HG03196 (cell line): ENCODE measurements around the gene UBR2.
"Not testable (repeated sequence)": the region's sequence is repeated elsewhere in the genome, so short reads cannot be mapped to it uniquely, and the experiment has no call there.

Experiments used
- ATAC-seq: cut with Tn5 transposase; IDR thresholded peaks from one replicate; pipeline ENCODE4 v1.9.1; 2021; ENCODE audit not compliant: unreplicated experiment

The UBR2 gene

GRCh38 chr6:42555477-42556457 lies 8.1 kb upstream of the UBR2 start:
- no peak for ATAC-seq

DNA sequence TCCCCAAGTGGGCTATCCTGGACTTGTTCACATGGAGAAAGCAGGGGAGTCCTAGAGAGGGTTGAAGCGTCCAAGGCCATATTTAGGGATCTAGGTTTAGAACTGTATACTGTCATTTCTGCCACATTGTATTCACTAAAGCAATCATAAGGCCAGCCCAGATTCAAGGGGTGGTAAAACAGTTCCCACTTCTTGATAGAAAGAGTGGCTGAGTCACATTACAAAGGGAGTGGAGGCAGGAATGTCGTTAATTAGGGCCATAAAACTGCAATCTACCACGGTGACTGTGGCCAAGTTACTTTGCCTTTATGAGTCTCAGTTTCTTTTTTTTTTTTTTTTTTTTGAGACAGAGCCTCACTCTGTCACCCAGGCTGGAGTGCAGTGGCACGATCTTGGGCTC lies 7.4 kb upstream of the UBR2 start:
- no peak for ATAC-seq

- not testable (repeated sequence) for ATAC-seq
Measured at GRCh38 chr6:42559276-42559675, 4.6 kb upstream of the UBR2 start.

DNA sequence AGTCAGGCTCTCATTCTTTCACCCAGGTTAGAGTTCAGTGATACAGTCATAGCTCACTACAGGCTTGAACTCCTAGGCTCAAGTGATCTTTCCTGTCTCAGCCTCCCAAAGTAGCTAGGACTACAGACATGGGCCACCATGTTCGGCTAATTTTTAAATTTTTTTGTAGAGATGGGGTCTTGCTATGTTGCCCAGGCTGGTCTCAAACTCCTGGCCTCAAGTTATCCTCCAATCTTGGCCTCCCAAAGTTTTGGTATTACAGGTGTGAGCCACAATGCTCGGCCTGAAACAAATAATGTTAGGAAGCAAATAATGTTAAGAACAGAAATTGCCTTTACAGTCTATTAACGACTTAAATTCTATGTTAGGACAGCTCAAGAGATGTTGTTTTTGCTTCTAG lies 1.8 kb upstream of the UBR2 start:
- no peak for ATAC-seq

DNA sequence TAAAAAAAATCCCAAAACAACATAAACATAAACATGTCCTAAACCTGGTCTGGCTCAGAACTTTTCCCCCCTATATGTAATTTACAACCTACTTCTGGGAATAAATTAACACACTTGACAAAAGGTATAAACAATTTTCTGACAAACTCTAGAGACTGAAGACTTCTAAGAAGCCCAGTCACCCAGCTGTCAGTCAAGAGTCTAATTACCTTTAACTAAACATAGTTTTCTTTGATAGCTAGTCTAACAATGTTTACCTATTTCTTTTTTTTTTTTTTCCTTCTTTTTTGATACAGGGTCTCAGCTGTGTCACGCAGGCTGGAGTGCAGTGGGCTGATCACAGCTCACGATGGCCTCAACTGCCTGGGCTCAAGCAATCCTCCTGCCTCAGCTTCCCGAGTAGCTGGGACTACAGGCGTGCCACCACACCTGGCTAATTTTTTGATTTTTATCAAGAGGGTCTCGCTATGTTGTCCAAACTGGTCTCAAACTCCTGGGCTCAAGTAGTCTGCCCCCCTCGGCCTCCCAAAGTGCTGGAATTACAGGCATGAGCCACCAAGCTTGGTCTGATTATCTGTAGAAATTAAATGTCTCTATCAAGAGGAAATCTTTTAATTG lies 932 bp upstream of the UBR2 start:
- ATAC-seq: no peak

DNA sequence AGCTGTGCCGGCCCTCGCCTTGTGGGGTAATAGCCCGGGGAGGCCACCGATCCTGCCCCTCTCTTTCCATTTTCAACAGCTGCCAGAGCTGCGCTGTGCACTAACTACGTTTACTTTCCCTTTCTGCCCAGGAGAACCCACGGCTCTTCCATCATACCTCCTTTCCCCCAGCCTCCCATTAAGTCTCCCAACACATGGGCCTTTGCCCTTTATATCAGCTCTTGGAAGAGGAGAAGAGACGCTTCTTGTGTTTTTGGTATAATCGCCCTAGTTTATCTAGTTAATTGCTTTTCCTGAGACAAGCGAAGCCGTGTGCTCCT lies 637 bp downstream of the UBR2 start:
- no peak for ATAC-seq

GRCh38 chr6:42565823-42566613 lies 2.2 kb downstream of the UBR2 start:
- ATAC-seq: no peak

GRCh38 chr6:42566614-42567208 lies 2.9 kb downstream of the UBR2 start:
- no peak for ATAC-seq

DNA sequence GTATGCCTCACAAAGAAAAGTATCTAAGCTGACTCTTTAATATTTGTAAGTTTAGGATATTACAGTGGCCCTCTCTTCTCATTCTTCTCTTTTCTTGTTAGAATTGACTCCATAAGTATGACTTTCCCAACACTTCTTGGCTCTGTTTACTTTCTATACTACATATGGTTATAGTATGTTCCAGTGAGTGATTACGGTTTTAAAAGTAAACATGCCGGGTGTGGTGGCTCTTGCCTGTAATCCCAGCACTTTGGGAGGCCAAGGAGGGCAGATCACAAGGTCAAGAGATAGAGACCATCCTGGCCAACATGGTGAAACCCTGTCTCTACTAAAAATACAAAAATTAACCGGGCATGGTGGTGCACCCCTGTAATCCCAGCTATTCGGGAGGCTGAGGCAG lies 3.4 kb downstream of the UBR2 start:
- not testable (repeated sequence) for ATAC-seq

DNA sequence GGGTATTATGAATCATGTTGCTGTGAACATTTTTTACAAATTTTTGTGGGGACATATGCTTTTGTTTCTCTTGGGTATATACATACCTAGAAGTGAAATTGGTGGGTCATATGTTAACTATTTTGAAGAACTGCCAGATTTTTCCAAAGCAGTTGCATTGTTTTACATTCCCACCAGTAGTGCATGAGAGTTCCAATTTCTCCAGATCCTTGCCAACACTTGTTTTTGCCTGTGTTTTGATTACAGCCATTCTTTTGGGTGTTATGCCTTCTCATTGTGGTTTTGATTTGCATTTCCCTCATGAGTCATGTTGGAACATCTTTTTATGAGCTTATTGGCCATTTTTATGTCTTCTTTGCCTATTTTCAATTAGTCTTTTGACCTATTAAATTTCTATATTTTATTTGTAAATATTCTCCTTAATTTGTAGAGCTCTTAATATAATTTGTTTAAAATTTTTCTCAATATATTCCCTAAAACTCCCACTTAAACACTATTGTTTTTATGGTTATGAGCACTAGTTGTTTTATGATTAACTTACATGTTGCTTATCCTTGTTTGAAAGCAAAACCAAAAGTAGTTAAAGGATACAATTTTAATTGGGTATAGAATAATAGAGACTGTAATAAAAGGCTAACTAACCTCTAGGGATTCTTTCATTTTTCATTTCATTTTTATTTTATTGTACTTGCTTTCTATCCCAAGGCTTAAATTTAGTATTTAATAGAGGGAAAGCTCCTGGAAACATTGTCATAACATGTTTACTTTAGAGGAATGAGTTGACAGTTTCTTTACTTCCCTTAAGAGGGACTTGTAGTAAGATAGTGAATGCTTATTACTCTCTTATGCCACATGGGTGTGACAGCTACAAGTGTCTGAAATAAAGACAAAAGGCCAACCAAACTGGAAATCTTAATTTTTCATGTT lies 5.5 kb downstream of the UBR2 start:
- no peak for ATAC-seq

DNA sequence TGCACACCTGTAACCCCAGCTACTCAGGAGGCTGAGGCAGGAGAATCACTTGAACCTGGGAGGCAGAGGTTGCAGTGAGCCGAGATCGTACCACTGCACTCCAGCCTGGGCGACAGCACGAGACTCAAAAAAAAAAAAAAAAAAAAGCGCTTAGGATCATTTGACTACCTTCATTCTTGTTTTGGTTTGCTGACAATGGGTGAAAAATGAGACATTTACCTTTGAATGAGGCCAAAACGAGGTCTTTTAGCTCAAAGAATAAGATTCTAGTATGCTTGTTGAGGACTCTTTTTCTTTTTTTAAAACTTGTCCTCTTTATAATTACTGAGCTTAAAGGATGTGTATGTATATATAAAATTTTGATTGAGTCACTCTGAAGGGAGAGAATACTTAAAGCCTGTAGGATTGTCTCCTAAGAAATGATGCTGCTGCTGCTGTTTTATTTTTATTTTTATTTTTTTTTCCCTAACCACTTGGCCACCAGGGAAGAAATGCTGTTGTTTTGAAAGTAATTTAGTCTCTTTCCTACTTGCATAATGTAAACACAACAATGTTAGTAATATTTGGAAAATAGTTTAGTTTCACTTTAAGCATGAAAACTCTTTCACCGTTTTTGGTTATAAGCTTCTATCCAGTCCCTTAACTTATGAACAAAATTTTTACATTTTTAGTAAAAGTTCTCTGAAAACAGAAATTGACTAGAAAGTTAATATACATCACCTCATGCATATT lies 7.9 kb downstream of the UBR2 start:
- peak; percentile 11 for ATAC-seq

DNA sequence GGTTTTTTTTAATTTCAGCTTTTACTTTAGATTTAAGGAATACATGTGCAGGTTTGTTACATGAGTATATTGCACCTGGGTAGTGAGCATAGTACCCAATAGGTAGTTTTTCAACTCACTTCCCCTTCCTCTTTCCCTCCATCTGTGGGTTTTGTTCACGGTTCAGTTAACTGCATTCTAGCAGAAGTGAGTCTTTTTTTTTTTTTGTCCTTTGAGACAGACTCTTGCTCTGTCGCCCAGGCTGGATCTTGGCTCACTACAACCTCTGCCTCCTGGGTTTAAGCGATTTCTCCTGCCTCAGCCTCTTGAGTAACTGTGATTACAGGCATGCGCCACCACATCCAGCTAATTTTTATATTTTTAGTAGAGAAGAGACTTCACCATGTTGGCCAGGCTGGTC lies 8.7 kb downstream of the UBR2 start:
- peak; percentile 77 for ATAC-seq

- not testable (repeated sequence) for ATAC-seq
Measured at GRCh38 chr6:42576538-42576937, 12.7 kb downstream of the UBR2 start.

- no peak for ATAC-seq
Measured at GRCh38 chr6:42598300-42598699, 34.5 kb downstream of the UBR2 start.

DNA sequence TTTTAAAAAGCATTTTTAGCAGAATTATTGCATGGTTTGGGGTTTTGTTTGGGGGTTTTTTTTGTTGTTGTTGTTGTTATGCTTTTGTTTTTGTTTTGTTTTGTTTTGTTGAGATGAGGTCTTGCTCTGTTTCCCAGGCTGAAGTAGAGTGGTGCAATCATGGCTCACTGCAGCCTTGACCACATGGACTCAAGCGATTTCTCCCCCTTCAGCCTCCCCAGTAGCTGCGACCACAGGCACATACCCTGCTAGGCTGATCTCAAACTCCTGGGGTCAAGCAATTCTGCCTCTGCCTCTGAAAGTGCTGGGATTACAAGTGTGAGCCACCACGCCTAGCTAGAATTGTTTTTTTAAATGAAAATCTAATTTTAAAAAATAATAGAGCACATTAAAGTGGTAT lies 35.7 kb downstream of the UBR2 start:
- no peak for ATAC-seq

DNA sequence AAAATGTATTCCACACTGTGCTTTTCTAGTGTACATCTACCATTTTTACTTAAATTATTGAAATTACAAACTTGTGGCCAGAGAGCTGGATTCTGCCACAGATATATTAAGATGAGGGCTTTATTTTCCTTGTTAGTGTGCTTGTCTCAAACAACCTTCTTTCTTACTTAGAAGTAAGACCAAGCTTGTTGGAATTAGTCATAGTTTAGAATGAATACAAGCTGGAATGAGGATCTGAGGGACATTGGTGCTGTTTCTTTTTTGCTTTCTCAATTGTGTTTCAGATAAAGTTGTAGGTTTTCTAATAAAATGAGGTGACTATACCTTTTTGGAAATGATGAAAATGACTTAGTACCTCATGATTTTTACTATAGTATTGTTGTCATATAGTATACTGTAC lies 40.3 kb downstream of the UBR2 start:
- no peak for ATAC-seq

- not testable (repeated sequence) for ATAC-seq
Measured at GRCh38 chr6:42604699-42605098, 40.9 kb downstream of the UBR2 start.

DNA sequence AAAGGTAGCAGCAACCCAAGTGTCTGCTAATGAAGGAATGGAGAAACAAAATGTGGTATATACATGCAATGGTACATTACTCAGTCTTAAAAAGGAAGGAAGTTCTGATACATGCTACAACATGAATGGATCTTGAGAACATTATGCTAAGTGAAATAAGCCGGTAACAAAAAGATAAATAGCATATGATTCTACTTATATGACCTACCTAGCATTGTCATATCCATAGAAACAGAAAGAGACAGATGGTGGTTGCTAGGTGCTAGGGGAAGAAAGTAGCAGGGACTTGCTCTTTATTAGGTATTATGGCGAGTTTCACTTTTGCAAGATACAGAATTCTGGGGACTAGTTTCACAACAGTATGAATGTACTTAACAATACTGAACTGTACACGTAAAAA lies 46.6 kb downstream of the UBR2 start:
- ATAC-seq: no peak

DNA sequence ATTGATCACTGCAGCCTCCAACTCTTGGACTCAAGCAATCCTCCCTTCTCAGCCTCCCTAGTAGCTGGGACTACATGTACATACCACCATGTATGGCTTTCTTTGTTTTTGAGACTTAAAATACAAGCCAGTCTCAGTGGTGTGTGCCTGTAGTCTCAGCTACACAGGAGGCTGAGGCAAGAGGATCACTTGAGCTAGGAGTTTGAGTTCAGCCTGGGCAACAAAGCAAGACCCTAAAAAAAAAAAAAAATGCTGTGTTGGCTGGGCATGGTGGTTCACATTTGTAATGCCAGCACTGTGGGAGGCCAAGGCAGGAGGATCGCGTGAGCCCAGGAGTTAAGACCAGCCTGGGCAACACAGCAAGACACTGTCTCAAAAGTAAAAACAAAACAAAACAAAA lies 51.7 kb downstream of the UBR2 start:
- ATAC-seq: no peak

DNA sequence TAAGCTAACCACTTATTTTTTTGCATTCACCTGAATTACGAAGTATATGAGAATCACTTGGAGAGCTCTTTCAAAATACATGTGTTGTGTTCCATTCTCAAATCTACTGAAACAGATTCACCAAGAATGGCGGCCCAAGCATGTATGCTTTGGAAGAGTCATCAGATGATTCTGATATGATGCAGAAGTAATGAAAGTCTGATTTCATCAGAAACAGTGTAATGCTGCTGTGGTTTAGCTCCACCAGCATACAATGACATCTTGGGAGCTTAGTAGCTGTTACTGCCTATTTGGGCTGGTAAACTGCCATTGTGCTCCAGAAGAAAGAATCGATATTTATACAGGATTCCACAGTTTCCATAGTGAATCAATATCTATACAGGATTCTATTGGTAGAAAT lies 52.9 kb downstream of the UBR2 start:
- no peak for ATAC-seq
